ENCODE measurements around the gene GFY.
"Not testable (repeated sequence)": the region's sequence is repeated elsewhere in the genome, so short reads cannot be mapped to it uniquely, and the experiment has no call there.

The GFY gene

DNA sequence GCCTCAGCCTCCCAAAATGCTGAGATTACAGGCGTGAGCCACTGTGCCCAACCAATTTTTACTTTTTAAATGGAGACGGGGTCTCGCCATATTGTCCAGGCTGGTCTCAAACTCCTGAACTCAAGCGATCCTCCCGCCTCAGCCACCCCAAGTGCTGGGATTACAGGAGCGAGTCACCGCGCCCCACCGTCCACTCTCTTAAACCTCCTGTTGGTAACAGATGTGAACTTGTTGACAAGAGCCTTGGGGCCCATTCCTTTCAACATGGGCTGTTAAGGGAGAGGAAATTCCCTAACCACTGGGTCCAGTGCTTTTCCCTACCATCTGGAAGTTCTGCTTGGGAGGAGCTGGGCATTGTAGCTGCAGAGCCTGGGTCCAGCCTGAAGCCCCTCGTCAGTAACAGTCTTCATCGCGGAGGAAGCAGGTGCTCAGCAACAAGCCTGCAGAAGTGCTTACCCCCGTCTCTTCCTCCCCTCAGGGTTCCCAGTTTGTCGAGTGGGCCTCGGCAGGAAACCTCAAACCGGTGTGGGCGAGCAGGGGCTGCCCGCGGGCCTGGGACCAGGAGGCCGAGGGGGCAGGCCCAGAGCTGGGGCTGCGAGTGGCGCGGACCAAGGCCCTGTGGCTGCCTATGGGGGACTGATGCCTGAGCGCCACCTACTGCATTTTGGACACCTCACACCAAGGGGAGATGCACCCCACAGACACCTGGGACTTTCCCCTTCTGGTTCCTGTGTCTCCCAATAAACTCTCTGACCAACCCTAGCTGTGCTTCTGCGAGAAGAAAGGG is 44.8 kb downstream of the GFY start:
- Mint-ChIP-seq H3K27ac (peak overlapping the region; percentile 95), H3K4me1 (peaks cover 33 to 55% of the 10 kb centered on the region in 2 donors), H3K27me3 (no peaks in the 10 kb centered on the region), H3K36me3 (peaks cover 25 to 28% of the 10 kb centered on the region in 2 donors), H3K4me3 (peak overlapping the region; percentile 56 to 60), H3K9me3 (no peaks in the 10 kb centered on the region)
- DNase-seq, result peak; percentile 91
- peak; percentile 79 to 84 for ATAC-seq (replicated peaks)

DNA sequence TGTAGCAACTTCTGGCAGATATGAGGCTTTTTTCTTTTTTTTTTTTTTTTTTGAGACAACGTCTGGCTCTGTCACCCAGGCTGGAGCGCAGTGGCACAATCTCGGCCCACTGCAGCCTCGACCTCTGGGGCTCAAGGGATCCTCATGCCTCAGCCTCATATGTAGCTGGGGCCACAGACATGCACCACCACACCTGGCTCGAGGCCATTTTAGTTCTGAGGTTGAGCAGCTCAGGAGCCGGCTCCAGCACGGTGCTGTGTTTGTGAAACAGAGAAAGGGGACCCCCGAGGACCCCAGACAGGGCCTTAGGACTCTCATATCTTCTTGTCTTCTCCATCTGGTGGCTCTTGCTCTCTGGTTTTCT is 45.4 kb downstream of the GFY start:
- H3K27ac Mint-ChIP-seq, result peak overlapping the region; percentile 95
- peaks cover 20 to 28% of the 10 kb centered on the region in 2 donors for H3K36me3 Mint-ChIP-seq
- peaks cover 39 to 61% of the 10 kb centered on the region in 2 donors for H3K4me1 Mint-ChIP-seq
- H3K27me3 Mint-ChIP-seq, result no peaks in the 10 kb centered on the region
- peak; percentile 7 to 8 for ATAC-seq (replicated peaks)
- no peaks in the 10 kb centered on the region for H3K9me3 Mint-ChIP-seq
- H3K4me3 Mint-ChIP-seq, result peak overlapping the region in 1 of 2 donors; percentile 56
- DNase-seq, result no peak

DNA sequence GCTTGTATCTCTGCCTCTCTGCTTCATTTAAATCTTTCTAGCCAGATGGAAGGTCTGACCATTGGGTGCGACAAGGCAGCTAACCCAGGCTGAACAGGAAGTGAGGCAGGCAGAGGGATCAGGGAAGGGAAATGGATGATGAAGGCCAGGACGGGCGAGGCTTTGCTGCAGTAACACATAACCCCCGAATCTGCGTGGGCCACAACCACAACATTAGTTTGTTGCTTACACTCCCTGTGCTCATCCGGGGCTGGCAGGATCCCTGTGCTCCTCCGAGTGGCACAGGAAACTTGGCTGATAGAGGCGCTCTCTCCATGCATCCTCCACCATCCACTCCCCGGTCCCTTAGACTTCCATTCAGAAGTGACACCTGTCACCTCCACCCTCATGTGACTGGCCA is 47.7 kb downstream of the GFY start:
- no peaks in the 10 kb centered on the region for H3K27me3 Mint-ChIP-seq
- no peaks in the 10 kb centered on the region for H3K9me3 Mint-ChIP-seq
- no peak for DNase-seq
- no peak for ATAC-seq (replicated peaks)
- H3K27ac Mint-ChIP-seq, result peak overlapping the region; percentile 98
- peak overlapping the region; percentile 56 to 91 for H3K4me3 Mint-ChIP-seq
- peaks cover 46 to 70% of the 10 kb centered on the region in 2 donors for H3K4me1 Mint-ChIP-seq
- H3K36me3 Mint-ChIP-seq, result peaks cover 20 to 29% of the 10 kb centered on the region in 2 donors

DNA sequence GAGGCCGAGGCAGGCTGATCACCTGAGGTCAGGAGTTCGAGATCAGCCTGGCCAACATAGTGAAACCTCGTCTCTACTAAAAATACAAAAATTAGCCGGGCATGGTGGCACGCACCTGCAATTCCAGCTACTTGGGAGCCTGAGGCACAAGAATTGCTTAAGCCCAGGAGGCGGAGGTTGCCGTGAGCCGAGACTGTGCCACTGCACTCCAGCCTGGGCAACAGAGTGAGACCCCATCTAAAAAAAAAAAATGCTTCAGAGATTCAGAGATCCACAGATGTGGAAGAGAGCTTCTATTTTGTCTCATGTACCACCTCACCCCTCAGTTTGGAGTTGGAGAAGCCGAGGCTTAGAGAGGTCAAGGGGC is 48.3 kb downstream of the GFY start:
- Mint-ChIP-seq H3K4me3 (peak overlapping the region; percentile 91 to 98), H3K4me1 (peaks cover 46 to 67% of the 10 kb centered on the region in 2 donors), H3K27ac (peak overlapping the region; percentile 98), H3K36me3 (peaks cover 18 to 28% of the 10 kb centered on the region in 2 donors)
- H3K9me3 Mint-ChIP-seq; ATAC-seq (replicated peaks); H3K27me3 Mint-ChIP-seq; DNase-seq: not testable (repeated sequence)

DNA sequence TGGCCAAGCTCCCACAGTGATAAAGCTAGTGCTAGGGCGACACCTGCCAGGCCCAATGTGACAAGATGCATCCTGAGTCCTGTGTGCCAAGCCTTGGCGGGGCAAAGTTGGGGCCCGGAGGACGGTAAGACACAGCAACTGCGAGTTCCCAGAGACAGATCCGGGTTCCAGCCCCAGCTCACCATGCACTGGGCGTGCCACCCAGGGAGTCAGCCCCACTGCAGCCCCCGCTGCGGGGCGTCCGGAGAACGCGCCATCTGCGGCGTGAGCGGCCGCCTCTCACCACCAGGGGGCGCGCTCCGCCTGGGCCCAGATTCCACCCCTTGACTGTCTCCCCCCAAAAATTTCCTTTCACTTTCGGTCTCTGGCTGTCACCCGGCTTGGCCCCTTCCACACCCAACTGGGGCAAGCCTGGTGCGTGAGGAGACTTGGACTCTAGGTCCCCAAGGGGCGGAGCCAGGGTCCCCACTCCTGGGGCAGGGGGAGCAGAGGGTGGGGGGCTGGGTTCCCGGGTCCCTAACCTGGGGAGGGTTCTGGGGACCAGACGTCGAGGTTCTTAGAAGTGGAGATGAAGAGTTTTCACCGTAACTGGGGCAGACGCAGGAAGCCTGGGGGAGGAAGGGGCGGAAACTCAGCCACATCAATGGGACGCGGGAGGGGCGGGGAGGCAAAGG is 48.8 kb downstream of the GFY start, which contains the start of gene FLT3LG:
Gene FLT3LG (plus strand): TSS at position 348 of the 674 bp plus-strand sequence. CDS start 425 bp downstream, outside the sequence.
- DNase-seq (peak; percentile 83), ATAC-seq (replicated peaks) (peak; percentile 51 to 59)
- no peaks in the 10 kb centered on the region for H3K27me3 Mint-ChIP-seq
- no peaks in the 10 kb centered on the region for H3K9me3 Mint-ChIP-seq
- H3K36me3 Mint-ChIP-seq, result peaks cover 14 to 26% of the 10 kb centered on the region in 2 donors
- H3K27ac Mint-ChIP-seq, result peak within 1 kb of the TSS; percentile 98
- H3K4me1 Mint-ChIP-seq, result peaks cover 44 to 62% of the 10 kb centered on the region in 2 donors
- H3K4me3 Mint-ChIP-seq, result peak within 1 kb of the TSS; percentile 91 to 98

DNA sequence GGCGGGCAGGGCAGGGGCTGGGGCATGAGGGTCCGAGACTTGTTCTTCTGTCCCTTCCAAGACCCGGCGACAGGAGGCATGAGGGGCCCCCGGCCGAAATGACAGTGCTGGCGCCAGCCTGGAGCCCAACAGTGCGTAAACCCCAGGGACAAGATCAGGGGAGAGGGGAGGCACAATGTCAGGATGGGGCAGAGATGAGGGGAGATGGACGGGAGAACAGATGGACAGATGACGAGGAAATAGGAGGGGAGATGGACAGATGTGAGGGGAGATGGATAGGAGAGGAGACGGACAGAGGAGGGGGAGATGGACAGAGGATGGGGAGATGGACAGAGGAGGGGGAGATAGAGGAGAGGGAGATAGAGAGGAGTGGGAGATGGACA is 49.3 kb downstream of the GFY start:
- Mint-ChIP-seq H3K9me3 (no peaks in the 10 kb centered on the region), H3K27me3 (no peaks in the 10 kb centered on the region), H3K4me1 (peaks cover 42 to 57% of the 10 kb centered on the region in 2 donors), H3K36me3 (peaks cover 11 to 23% of the 10 kb centered on the region in 2 donors), H3K4me3 (peak overlapping the region; percentile 91 to 98), H3K27ac (peak overlapping the region; percentile 98)
- ATAC-seq (replicated peaks) (no peak), DNase-seq (no peak)

DNA sequence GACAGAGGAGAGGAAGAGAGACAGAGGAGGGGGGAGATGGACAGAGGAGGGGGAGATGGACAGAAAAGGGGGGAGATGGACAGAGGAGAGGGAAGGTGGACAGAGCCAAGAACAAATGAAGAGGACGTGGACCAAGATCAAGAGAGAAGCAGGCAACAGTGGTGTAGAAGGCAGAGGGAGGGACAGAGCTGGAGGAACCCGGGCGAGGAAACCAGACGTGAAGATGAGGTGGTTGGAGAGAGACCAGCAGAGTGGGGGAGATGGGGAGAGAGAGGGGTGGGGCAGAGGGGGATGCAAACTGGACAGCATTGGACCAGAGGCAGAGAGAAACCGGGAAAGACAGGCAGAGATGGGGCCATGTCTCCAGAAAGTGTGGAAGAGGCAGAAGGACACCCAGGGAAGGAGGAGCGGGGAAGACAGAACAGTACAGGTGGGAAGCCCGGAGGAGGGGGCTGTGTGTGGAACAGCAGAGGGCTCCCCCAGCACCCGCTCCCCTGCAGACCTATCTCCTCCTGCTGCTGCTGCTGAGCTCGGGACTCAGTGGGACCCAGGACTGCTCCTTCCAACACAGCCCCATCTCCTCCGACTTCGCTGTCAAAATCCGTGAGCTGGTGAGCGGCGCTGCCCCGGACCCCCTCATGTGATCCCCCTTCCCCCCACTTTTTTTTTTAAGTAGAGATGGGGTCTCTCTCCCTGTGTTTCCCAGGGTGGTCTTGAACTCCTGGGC is 50.2 kb downstream of the GFY start:
- Mint-ChIP-seq H3K4me1 (peaks cover 35 to 49% of the 10 kb centered on the region in 2 donors), H3K4me3 (peak overlapping the region; percentile 91 to 98), H3K36me3 (peaks cover 6 to 16% of the 10 kb centered on the region in 2 donors), H3K27me3 (no peaks in the 10 kb centered on the region), H3K27ac (peak overlapping the region; percentile 98), H3K9me3 (no peaks in the 10 kb centered on the region)
- ATAC-seq (replicated peaks) (no peak), DNase-seq (no peak)

DNA sequence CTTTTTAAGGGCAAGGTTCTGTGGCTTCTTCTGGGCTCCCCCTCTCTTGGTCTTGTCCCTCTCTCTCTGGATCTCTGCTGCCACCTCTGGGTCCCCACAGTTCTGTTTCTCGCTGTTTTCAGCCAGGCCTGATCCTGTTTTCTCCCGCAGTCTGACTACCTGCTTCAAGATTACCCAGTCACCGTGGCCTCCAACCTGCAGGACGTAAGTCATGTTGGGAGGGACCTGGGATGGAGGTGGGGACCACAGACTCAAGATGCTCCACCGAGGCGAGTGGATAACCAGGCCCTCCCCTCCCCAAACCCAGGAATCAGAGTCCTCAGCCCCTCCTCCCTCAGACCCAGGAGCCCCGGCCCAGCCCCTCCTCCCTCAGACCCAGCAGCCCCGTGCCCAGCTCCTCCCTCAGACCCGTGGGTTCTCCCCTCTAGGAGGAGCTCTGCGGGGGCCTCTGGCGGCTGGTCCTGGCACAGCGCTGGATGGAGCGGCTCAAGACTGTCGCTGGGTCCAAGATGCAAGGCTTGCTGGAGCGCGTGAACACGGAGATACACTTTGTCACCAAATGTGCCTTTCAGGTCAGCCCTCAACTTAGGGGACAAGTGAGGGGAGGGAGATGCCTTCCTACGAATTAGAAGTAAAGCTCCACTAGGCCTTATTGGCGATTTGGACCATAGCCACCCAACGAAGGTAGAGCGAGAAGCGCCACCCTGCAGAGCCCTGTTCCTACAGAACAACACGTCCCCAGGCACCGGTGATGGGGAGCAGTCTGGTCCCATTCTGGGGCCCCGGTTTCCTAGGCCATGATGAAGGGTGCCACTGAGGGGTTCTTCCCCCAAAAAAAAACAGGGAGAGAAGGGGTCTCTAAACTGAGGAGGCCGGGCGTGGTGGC is 51.0 kb downstream of the GFY start:
- no peaks in the 10 kb centered on the region for H3K27me3 Mint-ChIP-seq
- H3K4me3 Mint-ChIP-seq, result peak overlapping the region; percentile 30 to 40
- H3K9me3 Mint-ChIP-seq, result no peaks in the 10 kb centered on the region
- peak overlapping the region; percentile 98 for H3K27ac Mint-ChIP-seq
- H3K36me3 Mint-ChIP-seq, result peaks cover 6 to 19% of the 10 kb centered on the region in 2 donors
- peak; percentile 40 to 49 for ATAC-seq (replicated peaks)
- peaks cover 30 to 40% of the 10 kb centered on the region in 2 donors for H3K4me1 Mint-ChIP-seq
- no peak for DNase-seq
